SIG-M5 treated with dmso at 0.1 percent for 504 hours (cell line): ENCODE data around the gene E4F1.

Source experiments
- DNase-seq: peaks from one replicate; lab custom pipeline; 2025; ENCODE audit not compliant: unreplicated experiment; lab: John Stamatoyannopoulos, UW

Gene E4F1

GRCh38 chr16:2223221-2223941, at the start of gene E4F1:
Gene E4F1 (plus strand): TSS chr16:2223591. CDS start chr16:2223614, 23 bp downstream.
- DNase-seq = peak; percentile 99

DNA sequence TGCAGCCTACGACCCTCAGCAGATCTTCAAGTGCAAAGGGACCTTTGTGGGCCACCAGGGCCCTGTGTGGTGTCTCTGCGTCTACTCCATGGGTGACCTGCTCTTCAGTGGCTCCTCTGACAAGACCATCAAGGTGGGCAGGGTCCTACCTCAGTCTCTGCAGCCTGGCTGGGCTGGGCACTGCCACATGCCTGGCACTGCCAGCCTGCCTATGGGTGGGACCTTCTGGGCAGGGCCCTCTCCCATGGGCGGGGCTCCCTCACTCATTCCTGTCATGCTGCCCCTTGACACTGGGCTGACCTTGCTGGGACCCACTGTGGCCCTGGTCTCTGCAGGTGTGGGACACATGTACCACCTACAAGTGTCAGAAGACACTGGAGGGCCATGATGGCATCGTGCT, 49.5 kb upstream of the E4F1 start:
- no peak for DNase-seq

- DNase-seq = no peak
Measured at GRCh38 chr16:2174396-2175131, 48.8 kb upstream of the E4F1 start.

DNA sequence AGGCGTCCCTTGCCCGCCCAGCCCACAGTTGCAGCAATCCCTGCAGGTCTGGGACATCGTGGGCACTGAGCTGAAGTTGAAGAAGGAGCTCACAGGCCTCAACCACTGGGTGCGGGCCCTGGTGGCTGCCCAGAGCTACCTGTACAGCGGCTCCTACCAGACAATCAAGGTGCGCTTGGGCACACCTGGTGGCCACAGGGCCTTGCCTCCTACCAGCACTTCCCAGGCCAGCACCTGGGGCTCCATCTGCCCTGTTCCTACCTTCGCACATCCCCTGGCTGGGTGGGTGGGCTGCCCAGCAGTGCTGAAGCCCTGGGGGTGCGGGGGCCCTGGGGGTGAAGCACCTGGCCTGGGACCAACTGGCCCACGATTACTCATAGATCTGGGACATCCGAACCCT, 47.9 kb upstream of the E4F1 start:
- DNase-seq = no peak

GRCh38 chr16:2176047-2176446, 47.3 kb upstream of the E4F1 start:
- DNase-seq = no peak

DNA sequence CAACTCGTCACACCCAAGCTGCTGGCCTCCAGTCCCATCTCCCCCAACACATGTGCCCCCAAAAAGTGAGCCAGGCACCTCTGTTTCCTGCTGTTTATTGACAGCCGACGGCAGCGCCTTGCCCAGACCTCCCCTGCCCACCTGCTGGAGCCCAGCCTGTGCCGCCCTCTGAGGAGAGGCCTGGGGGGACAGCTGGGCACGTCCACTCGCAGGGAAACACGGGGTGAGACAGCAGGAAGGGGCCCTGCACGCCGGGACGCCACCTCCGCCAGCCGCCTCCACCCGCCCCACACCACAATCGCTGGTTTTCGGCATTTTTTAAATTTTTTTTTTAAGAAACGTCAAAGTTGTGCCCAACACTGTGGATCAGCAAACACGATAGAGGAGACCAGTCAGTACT, 46.3 kb upstream of the E4F1 start:
- DNase-seq = no peak

DNA sequence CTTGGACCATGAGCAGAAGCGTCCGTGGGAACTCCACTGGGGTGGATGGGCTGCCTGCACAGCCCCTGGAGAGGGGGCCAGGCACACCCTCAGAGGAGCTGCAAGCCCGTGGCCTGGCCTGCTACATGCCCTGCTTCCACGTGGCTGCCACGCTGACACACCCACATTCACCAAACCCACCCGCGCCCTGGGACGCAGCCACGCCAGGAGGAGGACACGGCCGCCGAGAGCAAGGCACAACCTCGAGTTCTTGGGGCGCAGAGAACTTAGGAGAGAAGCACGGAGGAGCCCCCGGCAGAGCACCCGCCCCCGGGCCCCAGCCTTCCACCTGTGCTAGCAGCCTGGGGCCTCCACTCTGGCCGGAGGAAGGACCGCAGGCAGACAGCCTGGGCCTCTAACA, 45.8 kb upstream of the E4F1 start:
- DNase-seq = no peak

DNA sequence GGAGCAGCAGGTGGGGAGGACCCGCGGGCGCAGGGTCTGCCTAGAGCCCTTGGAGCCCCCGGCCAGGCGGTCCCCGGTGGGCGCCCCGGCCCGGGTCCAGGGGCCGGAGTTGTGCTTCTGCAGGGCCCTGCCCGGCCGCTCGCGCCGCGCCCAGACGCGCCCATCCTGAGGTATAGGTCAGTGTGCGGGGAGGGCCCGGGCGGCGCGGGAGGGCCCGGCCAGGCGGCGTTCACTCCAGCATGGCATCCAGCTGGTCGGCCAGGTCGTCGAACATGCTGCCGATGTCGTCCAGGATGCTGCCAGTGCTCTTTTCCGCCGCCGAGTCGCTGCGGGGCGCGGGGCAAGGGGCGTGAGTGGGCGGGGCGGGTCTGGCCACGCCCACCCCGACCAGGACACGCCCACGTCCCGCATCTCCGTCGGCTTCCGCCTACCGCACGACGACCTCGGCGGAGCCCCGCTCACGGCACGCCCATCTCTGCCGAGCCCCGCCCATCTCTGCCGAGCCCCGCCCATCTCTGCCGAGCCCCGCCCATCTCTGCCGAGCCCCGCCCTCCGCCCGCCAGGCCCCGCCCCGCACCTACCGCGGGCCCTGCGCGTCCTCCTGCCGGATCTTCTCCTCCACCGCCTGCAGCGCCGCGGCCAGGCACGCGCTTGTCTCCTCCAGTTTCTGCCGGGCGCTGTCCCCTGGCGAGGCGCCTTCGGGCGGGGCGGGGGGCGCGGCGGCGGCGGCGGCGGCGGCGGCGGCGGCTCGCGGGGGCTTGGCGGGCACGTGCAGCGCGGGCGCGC, 44.9 kb upstream of the E4F1 start:
- no peak for DNase-seq

DNA sequence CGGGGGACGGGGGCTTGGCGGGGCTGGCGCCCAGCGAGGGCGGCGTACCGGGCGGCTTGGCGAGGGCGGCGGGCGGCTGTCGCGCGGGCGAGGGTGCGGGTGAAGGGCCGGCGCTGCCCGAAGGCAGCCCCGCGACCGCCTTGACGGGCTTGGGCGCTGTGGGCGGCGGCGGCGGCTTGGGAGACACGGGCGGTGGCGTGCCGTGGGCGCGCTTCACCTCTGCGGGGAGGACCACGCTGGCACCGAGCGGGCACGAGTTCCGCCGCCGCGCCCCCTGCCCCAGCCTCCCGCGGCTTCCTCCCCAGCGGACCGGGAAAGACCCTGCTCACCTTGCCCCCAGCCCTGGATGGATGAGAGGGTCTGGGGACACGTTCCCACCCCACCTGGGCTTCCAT, 44.3 kb upstream of the E4F1 start:
- DNase-seq = no peak

DNA sequence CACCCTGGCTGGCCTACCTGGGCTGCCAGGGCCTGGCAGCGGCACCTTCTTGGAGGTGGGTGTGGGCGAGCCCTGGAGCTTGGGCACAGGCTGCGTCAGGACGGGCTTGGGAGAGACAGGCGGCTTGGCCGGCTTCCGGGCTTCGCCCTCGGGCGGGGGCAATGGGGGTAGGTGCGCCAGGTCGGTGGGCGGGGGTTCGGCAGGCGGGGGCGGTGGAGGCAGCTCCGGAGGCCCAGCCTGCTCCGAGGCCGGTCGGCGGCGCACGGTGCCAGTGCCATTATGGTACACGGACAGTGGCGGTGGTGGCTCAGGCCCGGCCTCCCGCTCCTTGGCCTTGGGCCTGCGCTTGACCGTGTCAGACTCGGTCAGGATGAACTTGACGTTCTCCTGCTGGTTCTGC, 43.8 kb upstream of the E4F1 start:
- DNase-seq = no peak

DNA sequence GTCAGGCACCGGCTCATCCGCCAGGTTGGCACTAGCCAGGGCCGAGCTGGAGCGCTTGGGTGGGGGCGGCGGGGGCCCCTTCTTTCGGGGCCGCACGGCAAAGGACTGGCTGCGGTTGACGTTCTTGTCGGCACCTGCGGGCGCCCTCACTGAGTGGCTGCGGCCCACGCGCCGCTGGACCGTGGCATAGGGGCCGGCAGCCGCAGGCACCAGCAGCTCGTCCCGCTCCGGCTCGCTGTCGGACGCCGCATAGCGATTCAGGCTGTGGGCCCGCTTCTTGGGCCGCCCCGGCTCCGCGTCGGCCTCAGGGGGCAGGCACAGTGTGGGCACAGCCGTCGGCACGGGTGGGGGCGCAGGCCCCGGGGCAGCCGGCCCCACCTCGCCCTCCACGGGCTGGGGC, 42.9 kb upstream of the E4F1 start:
- no peak for DNase-seq

- DNase-seq = no peak
Measured at GRCh38 chr16:2180962-2181923, 42.1 kb upstream of the E4F1 start.

GRCh38 chr16:2181952-2182351, 41.4 kb upstream of the E4F1 start:
- DNase-seq = no peak

- no peak for DNase-seq
Measured at GRCh38 chr16:2183671-2184070, 39.7 kb upstream of the E4F1 start.

DNA sequence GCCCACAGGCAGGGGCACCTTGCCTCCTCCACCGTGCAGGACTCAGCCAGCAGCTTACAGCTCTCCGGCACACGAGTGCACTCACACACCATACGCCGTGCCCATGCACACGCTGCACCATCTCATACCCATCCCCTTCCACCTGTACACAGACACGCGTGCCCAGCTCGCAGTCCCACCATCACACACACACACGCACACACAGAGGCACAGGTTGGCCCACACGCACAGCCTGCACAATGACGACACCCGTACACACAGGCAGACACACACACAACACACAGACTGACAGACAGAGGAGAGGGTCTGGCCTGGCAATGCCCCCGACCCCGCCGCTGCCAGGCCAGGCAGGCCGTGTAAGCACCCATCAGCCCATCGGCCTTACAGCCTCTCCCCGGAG, 39.0 kb upstream of the E4F1 start:
- DNase-seq = no peak

DNA sequence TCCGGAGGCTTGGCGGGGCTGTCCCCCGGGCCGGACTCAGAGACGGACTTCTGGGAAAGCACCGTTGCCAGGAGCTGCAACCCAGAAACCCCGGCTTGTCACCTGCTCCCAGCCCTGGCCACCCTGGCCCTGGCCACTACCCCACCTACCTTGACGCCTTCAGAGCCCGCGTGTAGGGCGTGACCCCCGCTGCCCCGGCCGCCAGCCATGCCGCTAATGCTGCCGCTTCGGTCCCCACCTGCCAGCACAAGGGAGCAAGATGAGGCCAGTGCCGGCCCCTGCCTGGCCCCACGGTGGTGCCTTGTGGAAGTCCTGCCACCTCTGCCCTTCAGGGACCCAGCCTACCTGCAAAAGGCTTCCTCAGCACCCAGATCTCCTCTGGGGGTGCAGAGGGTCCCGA, 38.4 kb upstream of the E4F1 start:
- no peak for DNase-seq

DNA sequence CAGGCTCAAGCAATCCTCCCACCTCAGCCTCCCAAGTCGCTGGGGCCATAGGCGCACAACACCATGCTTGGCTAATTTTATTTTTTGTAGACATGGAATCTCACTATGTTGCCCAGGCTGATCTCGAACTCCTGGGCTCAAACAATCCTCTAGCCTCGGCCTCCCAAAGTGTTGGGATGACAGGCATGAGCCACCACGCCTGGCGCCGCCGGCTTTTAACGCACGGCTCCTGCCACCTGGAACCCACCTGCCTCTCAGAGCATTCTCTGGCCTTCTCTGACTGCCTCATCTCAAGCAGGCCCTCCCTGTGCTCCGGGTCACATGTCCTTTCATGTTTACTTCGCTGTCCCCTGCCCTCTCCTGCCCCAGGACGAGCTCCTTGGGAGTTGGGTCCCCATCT, 37.3 kb upstream of the E4F1 start:
- no peak for DNase-seq

- no peak for DNase-seq
Measured at GRCh38 chr16:2186505-2186904, 36.9 kb upstream of the E4F1 start.

DNA sequence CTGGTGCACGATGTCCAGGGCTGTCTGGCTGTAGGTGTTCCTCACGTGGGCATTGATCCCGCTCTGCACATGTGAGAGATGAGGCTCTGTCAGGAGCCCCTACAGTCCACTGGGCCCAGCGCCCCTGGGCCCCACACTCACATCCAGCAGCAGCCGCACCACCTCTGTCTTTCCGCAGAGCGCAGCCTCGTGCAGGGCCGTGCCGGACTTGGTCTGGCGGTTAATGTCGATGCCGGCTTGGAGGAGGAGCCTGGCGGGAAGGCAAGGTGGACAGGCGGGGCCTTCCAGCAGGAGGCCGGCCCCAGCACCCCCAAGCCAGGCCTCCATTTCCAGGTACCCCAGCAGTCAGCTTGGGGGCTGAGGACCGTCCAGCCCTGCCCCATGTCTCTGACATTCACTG, 36.2 kb upstream of the E4F1 start:
- DNase-seq = no peak

GRCh38 chr16:2188395-2188794, 35.0 kb upstream of the E4F1 start:
- no peak for DNase-seq
